Neural progenitor cell (in vitro differentiated cells): ENCODE results near the gene C14orf132. TPM values are rescaled to one million over a fixed set of nuclear protein-coding genes. Genes with fewer than 3 reads are reported as not detected.

ENCODE experiments used
- DNase-seq: peaks from one replicate; pipeline ENCODE4 v3.0.0-alpha.2; 2016; ENCODE audit warnings: low spot score
- H2AFZ ChIP-seq: fragments of 200-600 bp; sonication (generic); replicated peaks from 2 replicates; pipeline ENCODE4 v1.6.1; 2016; ENCODE audit warnings: antibody characterized with exemption
- H3F3A ChIP-seq: fragments of 200-600 bp; sonication (generic); 2 replicates; pipeline ENCODE4 v1.6.1; 2016; ENCODE audit warnings: antibody characterized with exemption, low read depth
- H3K27ac ChIP-seq: fragments of 200-600 bp; sonication (generic); 2 replicates; pipeline ENCODE4 v1.5.1; 2016; ENCODE audit warnings: mild to moderate bottlenecking
- H3K27me3 ChIP-seq: fragments of 200-600 bp; sonication (generic); 2 replicates; pipeline ENCODE4 v1.6.1; 2016; ENCODE audit warnings: mild to moderate bottlenecking, moderate library complexity
- H3K36me3 ChIP-seq: fragments of 200-600 bp; sonication (generic); 2 replicates; pipeline ENCODE4 v1.5.1; 2016
- H3K4me1 ChIP-seq: fragments of 200-600 bp; sonication (generic); 2 replicates; pipeline ENCODE4 v1.6.1; 2016; ENCODE audit warnings: mixed run types
- H3K4me2 ChIP-seq: fragments of 200-600 bp; sonication (generic); 2 replicates; pipeline ENCODE4 v1.6.1; 2016
- H3K4me3 ChIP-seq: fragments of 200-600 bp; sonication (generic); 2 replicates; pipeline ENCODE4 v1.5.1; 2016
- H3K79me2 ChIP-seq: fragments of 200-600 bp; sonication (generic); 2 replicates; pipeline ENCODE4 v1.6.1; 2016; ENCODE audit warnings: low read depth
- H3K9ac ChIP-seq: fragments of 200-600 bp; sonication (generic); 2 replicates; pipeline ENCODE4 v1.6.1; 2016
- H3K9me3 ChIP-seq: fragments of 200-600 bp; sonication (generic); 2 replicates; pipeline ENCODE4 v1.5.1; 2016; ENCODE audit warnings: low read depth
- H4K20me1 ChIP-seq: fragments of 200-600 bp; sonication (generic); 2 replicates; pipeline ENCODE4 v1.6.1; 2016; ENCODE audit warnings: low read depth
- H3K27ac Mint-ChIP-seq: 3 replicates; pipeline ENCODE4 v1.8.0; 2021; ENCODE audit warnings: mixed read lengths
- H3K27me3 Mint-ChIP-seq: 2 replicates; pipeline ENCODE4 v1.8.0; 2022; ENCODE audit warnings: low read depth, mild to moderate bottlenecking, inconsistent platforms, moderate library complexity, mixed read lengths; ENCODE audit not compliant: insufficient read depth
- H3K36me3 Mint-ChIP-seq: 3 replicates; pipeline ENCODE4 v1.8.0; 2021; ENCODE audit warnings: mixed read lengths
- H3K4me1 Mint-ChIP-seq: 3 replicates; pipeline ENCODE4 v1.8.0; 2021; ENCODE audit warnings: mixed read lengths
- H3K4me3 Mint-ChIP-seq: 3 replicates; pipeline ENCODE4 v1.8.0; 2021; ENCODE audit warnings: mild to moderate bottlenecking, moderate library complexity, mixed read lengths
- H3K9me3 Mint-ChIP-seq: 3 replicates; pipeline ENCODE4 v1.8.0; 2020; ENCODE audit warnings: mixed read lengths
- CTCF ChIP-seq: fragments of 200-600 bp; sonication (generic); IDR thresholded peaks from 2 replicates; pipeline ENCODE4 v1.5.1; 2017; ENCODE audit warnings: antibody characterized with exemption, mild to moderate bottlenecking
- EZH2 ChIP-seq: fragments of 200-600 bp; sonication (generic); IDR thresholded peaks from 2 replicates; pipeline ENCODE4 v1.6.1; 2017; ENCODE audit warnings: antibody characterized with exemption, mild to moderate bottlenecking, moderate library complexity
- EZH2phosphoT487 ChIP-seq: fragments of 200-600 bp; sonication (generic); IDR thresholded peaks from 2 replicates; pipeline ENCODE4 v1.6.1; 2017; ENCODE audit warnings: antibody characterized with exemption
- total RNA-seq: library from RNA; depleted of rRNA; stranded (reverse); fragments of >200 nt; gene quantifications from 2 replicates; pipeline ENCODE4 v1.2.3, GENCODE V29; 2015; ENCODE audit warnings: low replicate concordance

C14orf132 gene
- total RNA-seq, 1 donor from 2014 or later, result 8.1 TPM

GRCh38 chr14:96039633-96040311 is 610 bp downstream of the C14orf132 start:
- peak overlapping the region; percentile 99 for H2AFZ ChIP-seq

DNA sequence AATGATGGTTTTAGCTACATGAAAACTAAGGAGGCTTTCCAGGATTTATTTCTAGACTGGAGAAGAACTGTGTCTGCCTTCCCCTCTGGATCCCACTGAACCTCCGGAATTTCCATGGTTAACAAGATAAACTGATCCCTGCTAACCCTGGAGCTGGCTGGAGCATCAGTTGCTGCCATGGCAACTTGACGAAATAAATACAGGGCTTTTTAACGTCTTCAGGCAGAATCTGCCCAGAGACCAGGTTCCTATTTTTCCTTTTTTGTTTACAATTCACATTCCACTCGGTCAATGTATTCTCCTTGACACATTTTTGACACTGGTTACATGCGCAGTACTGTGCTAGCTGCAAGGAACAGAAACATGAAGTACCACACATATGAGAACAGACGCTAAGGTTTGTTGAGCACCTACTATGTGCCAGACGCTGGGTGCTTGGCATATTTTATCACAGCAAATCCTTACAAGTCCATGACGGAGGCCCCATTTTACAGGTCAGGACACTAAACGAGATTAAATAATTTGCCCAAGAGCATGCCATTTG is 1.7 kb downstream of the C14orf132 start:
- Mint-ChIP-seq H3K36me3 (peaks cover 37% of the 10 kb centered on the region), H3K4me1 (peaks cover 31% of the 10 kb centered on the region), H3K27ac (peak overlapping the region; percentile 98), H3K27me3 (peaks cover 18% of the 10 kb centered on the region), H3K4me3 (peak overlapping the region; percentile 98), H3K9me3 (peaks cover 5% of the 10 kb centered on the region)
- Histone ChIP-seq H2AFZ (no peak overlapping the region), H3K9ac (no peak overlapping the region), H3K27ac (no peak overlapping the region), H3K79me2 (no peaks in the 10 kb centered on the region), H3K4me1 (peaks cover 3% of the 10 kb centered on the region), H3F3A (peaks cover 7% of the 10 kb centered on the region), H3K36me3 (no peaks in the 10 kb centered on the region), H3K4me3 (no peak overlapping the region), H3K27me3 (peaks cover 57% of the 10 kb centered on the region), H4K20me1 (peaks cover 11% of the 10 kb centered on the region), H3K4me2 (no peak overlapping the region), H3K9me3 (no peaks in the 10 kb centered on the region)
- no peak for DNase-seq
- no peak for TF ChIP-seq CTCF
- no peak for TF ChIP-seq EZH2
- no peak for TF ChIP-seq EZH2phosphoT487

More at GRCh38 chr14:96039633-96040311, 610 bp downstream of the C14orf132 start:
- Mint-ChIP-seq H3K27me3 (peaks cover 18% of the 10 kb centered on the region), H3K36me3 (peaks cover 29% of the 10 kb centered on the region), H3K4me3 (peak overlapping the region; percentile 98), H3K9me3 (no peaks in the 10 kb centered on the region), H3K27ac (peak overlapping the region; percentile 98), H3K4me1 (peaks cover 31% of the 10 kb centered on the region)
- peak overlapping the region; percentile 89 for H3K4me3 ChIP-seq
- peak; percentile 52 for TF ChIP-seq CTCF
- no peak for TF ChIP-seq EZH2phosphoT487
- peak; percentile 45 for TF ChIP-seq EZH2
- H4K20me1 ChIP-seq, result peaks cover 11% of the 10 kb centered on the region
- DNase-seq, result peak; percentile 69
- peaks cover 7% of the 10 kb centered on the region for H3F3A ChIP-seq
- H3K79me2 ChIP-seq, result no peaks in the 10 kb centered on the region
- H3K27ac ChIP-seq, result no peak overlapping the region
- H3K4me1 ChIP-seq, result peaks cover 3% of the 10 kb centered on the region
- H3K9ac ChIP-seq, result no peak overlapping the region
- H3K27me3 ChIP-seq, result peaks cover 63% of the 10 kb centered on the region
- no peaks in the 10 kb centered on the region for H3K9me3 ChIP-seq
- H3K4me2 ChIP-seq, result peak overlapping the region; percentile 94
- no peaks in the 10 kb centered on the region for H3K36me3 ChIP-seq

DNA sequence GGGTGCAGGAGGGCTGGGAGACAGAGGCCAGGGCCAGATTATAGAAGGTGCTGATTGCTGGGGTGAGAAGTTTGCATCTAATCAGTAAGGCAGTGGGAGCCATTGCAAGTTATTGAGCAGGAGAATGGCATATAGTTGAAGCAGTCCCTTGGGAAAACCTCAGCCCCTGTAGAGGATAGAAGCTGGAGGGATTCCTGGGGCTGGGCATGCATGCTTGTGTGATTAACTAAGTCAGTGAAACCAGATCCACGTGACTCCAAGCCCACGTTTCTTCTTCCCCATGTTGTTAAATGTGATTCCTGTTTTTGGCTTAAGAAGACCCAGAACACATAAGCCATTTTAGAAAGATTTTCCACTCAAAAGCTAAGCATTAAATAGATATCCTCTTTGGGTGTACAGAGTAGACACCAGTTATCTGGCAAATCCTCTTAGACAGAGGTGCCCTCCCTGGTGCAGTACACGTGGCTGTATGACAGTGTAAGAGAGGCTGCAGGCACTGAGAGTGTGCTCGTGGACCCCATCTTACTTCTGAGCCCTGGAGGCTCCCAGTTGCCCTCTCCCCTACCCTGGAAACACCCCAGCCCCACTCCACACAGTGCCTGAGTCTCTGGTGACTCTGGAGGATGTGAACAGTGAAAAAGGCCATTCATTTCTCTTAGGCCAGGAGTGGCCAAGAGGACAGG is 3.2 kb downstream of the C14orf132 start:
- peaks cover 31% of the 10 kb centered on the region for H3K4me1 Mint-ChIP-seq
- Histone ChIP-seq H3K36me3 (no peaks in the 10 kb centered on the region), H4K20me1 (peaks cover 11% of the 10 kb centered on the region), H2AFZ (no peak overlapping the region), H3K79me2 (no peaks in the 10 kb centered on the region), H3K27ac (no peak overlapping the region), H3K4me1 (peaks cover 3% of the 10 kb centered on the region), H3K9me3 (no peaks in the 10 kb centered on the region), H3F3A (peaks cover 7% of the 10 kb centered on the region), H3K27me3 (peaks cover 42% of the 10 kb centered on the region), H3K4me2 (no peak overlapping the region), H3K4me3 (no peak overlapping the region), H3K9ac (no peak overlapping the region)
- TF ChIP-seq EZH2, result no peak
- no peak for TF ChIP-seq CTCF
- TF ChIP-seq EZH2phosphoT487, result no peak
- no peak overlapping the region for H3K27ac Mint-ChIP-seq
- no peak overlapping the region for H3K4me3 Mint-ChIP-seq
- H3K9me3 Mint-ChIP-seq, result peaks cover 6% of the 10 kb centered on the region
- peaks cover 48% of the 10 kb centered on the region for H3K36me3 Mint-ChIP-seq
- H3K27me3 Mint-ChIP-seq, result peaks cover 15% of the 10 kb centered on the region
- no peak for DNase-seq
